Stimulated activated CD8-positive, alpha-beta memory T cell treated with anti-CD3 and anti-CD28 coated beads, Interleukin-2, amount 100 ng/mL, for 48 hours (primary cell): ENCODE results near the gene IRGC.

Experiments used
- DNase-seq, 2 donors: peaks; one replicate each; pipeline ENCODE4 v3.0.0-alpha.2; 2020; ENCODE audit warnings: low read depth in 2 of 2

IRGC gene

GRCh38 chr19:43723588-43723987 is 7.7 kb downstream of the IRGC start:
- DNase-seq = no peak

- no peak for DNase-seq
These were observed 9.0 kb downstream of the IRGC start for GRCh38 chr19:43724896-43725295.

GRCh38 chr19:43725468-43725867 is 9.6 kb downstream of the IRGC start:
- DNase-seq = no peak

- no peak for DNase-seq
These were observed 11.1 kb downstream of the IRGC start for GRCh38 chr19:43726736-43727592.

- no peak for DNase-seq
These were observed 11.6 kb downstream of the IRGC start for GRCh38 chr19:43727593-43727853.

GRCh38 chr19:43729919-43730318 is 14.0 kb downstream of the IRGC start:
- DNase-seq = no peak

GRCh38 chr19:43731346-43731745 is 15.5 kb downstream of the IRGC start:
- no peak for DNase-seq

- no peak for DNase-seq
These were observed 16.0 kb downstream of the IRGC start for GRCh38 chr19:43731846-43732245.

- no peak for DNase-seq
These were observed 19.1 kb downstream of the IRGC start for GRCh38 chr19:43735013-43735412.

GRCh38 chr19:43735957-43736356 is 20.1 kb downstream of the IRGC start:
- no peak for DNase-seq

- no peak for DNase-seq
These were observed 22.9 kb downstream of the IRGC start for GRCh38 chr19:43738780-43739211.

- no peak for DNase-seq
These were observed 23.8 kb downstream of the IRGC start for GRCh38 chr19:43739439-43740235.

GRCh38 chr19:43741075-43741825 is 25.4 kb downstream of the IRGC start:
- DNase-seq = no peak

GRCh38 chr19:43743059-43743458 is 27.2 kb downstream of the IRGC start:
- no peak for DNase-seq

GRCh38 chr19:43747557-43748204 is 31.8 kb downstream of the IRGC start:
- no peak for DNase-seq

GRCh38 chr19:43748205-43748594 is 32.3 kb downstream of the IRGC start:
- DNase-seq = no peak

GRCh38 chr19:43748685-43749084 is 32.8 kb downstream of the IRGC start:
- no peak for DNase-seq

GRCh38 chr19:43749152-43749551 is 33.3 kb downstream of the IRGC start:
- no peak for DNase-seq

GRCh38 chr19:43749898-43750297 is 34.0 kb downstream of the IRGC start:
- DNase-seq = no peak

GRCh38 chr19:43751466-43752220 is 35.8 kb downstream of the IRGC start:
- no peak for DNase-seq

GRCh38 chr19:43752287-43752875 is 36.5 kb downstream of the IRGC start:
- DNase-seq = no peak
